ENCODE measurements around the gene ATP10B.
"Not testable (repeated sequence)": the region's sequence is repeated elsewhere in the genome, so short reads cannot be mapped to it uniquely, and the experiment has no call there.

ATP10B gene

DNA sequence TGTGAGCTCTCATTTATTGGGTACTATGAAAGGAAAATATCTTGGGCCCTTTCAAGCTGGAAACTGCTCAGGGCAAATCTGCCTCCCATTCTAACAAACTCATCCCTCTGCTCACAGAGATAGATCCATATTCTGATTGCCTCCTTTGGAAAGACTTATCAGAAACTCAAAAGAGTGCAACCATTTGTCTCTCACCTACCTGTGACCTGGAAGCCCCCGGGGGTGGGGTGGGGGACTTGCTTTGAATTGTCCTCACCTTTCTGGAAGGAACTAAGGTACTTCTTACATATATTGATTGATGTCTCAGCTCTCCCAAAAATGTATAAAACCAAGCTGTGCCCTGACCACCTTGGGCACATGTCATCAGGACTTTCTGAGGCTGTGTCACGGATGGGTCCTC, 125.3 kb downstream of the ATP10B start:
- Histone ChIP-seq H3K9me3 (ENCODE audit: insufficient read depth, low read length, severe bottlenecking) (no peaks in the 10 kb centered on the region), H3K27ac (ENCODE audit: low read length) (no peak overlapping the region; the same call in 1 of the 2 replicates), H2AFZ (ENCODE audit: low read depth, low read length) (peak overlapping the region; percentile 63; the same call in 1 of the 2 replicates), H3K4me1 (ENCODE audit: insufficient read depth, low read length) (peaks cover 11% of the 10 kb centered on the region), H3K9ac (ENCODE audit: low read depth, low read length) (no peak overlapping the region), H3K36me3 (ENCODE audit: insufficient read depth, low read length) (no peaks in the 10 kb centered on the region), H3K27me3 (ENCODE audit: insufficient read depth, low read length, poor library complexity) (no peaks in the 10 kb centered on the region), H3K4me3 (ENCODE audit: low read depth in 1 of 2, low read length in 2 of 2) (no peak overlapping the region), H3K79me2 (ENCODE audit: insufficient read depth, low read length) (no peaks in the 10 kb centered on the region), H4K20me1 (ENCODE audit: insufficient read depth, low read length) (no peaks in the 10 kb centered on the region), H3K4me2 (ENCODE audit: insufficient read depth, low read length) (no peak overlapping the region)
- ATAC-seq (ENCODE audit: insufficient read depth, low read depth) (no peak), DNase-seq (no peak)
- no peak for TF ChIP-seq EZH2 (IDR thresholded peaks at IDR 0.05; ENCODE audit: borderline replicate concordance, low read depth, low read length, severe bottlenecking)
- TF ChIP-seq, protein P1, sequence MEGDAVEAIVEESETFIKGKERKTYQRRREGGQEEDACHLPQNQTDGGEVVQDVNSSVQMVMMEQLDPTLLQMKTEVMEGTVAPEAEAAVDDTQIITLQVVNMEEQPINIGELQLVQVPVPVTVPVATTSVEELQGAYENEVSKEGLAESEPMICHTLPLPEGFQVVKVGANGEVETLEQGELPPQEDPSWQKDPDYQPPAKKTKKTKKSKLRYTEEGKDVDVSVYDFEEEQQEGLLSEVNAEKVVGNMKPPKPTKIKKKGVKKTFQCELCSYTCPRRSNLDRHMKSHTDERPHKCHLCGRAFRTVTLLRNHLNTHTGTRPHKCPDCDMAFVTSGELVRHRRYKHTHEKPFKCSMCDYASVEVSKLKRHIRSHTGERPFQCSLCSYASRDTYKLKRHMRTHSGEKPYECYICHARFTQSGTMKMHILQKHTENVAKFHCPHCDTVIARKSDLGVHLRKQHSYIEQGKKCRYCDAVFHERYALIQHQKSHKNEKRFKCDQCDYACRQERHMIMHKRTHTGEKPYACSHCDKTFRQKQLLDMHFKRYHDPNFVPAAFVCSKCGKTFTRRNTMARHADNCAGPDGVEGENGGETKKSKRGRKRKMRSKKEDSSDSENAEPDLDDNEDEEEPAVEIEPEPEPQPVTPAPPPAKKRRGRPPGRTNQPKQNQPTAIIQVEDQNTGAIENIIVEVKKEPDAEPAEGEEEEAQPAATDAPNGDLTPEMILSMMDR (IDR thresholded peaks at IDR 0.05; ENCODE audit: borderline replicate concordance, extremely low read depth, low read length, poor library complexity, severe bottlenecking): no peak

DNA sequence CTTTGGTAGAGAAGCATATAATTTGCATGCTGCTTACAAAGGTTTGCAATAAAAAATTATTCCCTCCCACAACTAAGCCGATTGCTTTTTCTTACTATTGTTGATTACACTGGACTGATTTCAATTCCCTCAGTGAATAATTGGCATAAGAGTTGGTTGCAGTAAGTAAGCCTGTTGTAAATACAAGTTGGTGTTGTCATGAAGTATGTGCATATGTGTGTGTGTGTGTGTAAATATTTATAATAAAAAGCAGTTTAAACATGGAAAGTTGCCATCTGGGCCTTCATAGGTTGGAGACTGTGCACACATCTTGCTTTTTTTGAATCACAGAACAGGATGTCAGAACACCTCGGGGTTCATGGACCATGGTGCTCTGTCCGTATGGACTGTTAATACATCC, 131.2 kb downstream of the ATP10B start:
- H3K79me2 ChIP-seq (ENCODE audit: insufficient read depth, low read length): no peaks in the 10 kb centered on the region
- no peak overlapping the region for H2AFZ ChIP-seq (ENCODE audit: low read depth, low read length)
- no peak overlapping the region for H3K4me2 ChIP-seq (ENCODE audit: insufficient read depth, low read length)
- peaks cover under 1% of the 10 kb centered on the region; the same call in 1 of the 2 replicates for H3K4me1 ChIP-seq (ENCODE audit: insufficient read depth, low read length)
- TF ChIP-seq, protein P1 (IDR thresholded peaks at IDR 0.05; ENCODE audit: borderline replicate concordance, extremely low read depth, low read length, poor library complexity, severe bottlenecking): no peak
- DNase-seq: no peak
- H3K27me3 ChIP-seq (ENCODE audit: insufficient read depth, low read length, poor library complexity): no peaks in the 10 kb centered on the region
- no peak for ATAC-seq (ENCODE audit: insufficient read depth, low read depth)
- no peaks in the 10 kb centered on the region for H4K20me1 ChIP-seq (ENCODE audit: insufficient read depth, low read length)
- H3K9ac ChIP-seq (ENCODE audit: low read depth, low read length): no peak overlapping the region
- no peaks in the 10 kb centered on the region for H3K36me3 ChIP-seq (ENCODE audit: insufficient read depth, low read length)
- H3K4me3 ChIP-seq (ENCODE audit: low read depth in 1 of 2, low read length in 2 of 2): no peak overlapping the region
- no peak overlapping the region for H3K27ac ChIP-seq (ENCODE audit: low read length)
- H3K9me3 ChIP-seq (ENCODE audit: insufficient read depth, low read length, severe bottlenecking): no peaks in the 10 kb centered on the region

DNA sequence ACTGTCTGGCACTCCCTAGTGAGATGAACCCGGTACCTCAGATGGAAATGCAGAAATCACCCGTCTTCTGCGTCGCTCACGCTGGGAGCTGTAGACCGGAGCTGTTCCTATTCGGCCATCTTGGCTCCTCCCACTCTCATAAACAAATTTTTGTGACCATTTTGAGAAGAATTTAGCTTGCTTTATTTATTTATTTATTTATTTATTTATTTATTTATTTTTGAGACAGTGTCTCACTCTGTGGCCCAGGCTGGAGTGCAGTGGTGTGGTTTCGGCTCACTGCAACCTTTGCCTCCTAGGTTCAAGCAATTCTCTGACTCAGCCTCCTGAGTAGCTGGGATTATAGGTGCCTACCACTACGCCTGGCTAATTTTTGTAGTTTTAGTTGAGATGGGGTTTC, 136.5 kb downstream of the ATP10B start:
- ATAC-seq (ENCODE audit: insufficient read depth, low read depth); H3K9me3 ChIP-seq (ENCODE audit: insufficient read depth, low read length, severe bottlenecking); H3K4me3 ChIP-seq (ENCODE audit: low read depth in 1 of 2, low read length in 2 of 2); H3K27ac ChIP-seq (ENCODE audit: low read length); H2AFZ ChIP-seq (ENCODE audit: low read depth, low read length); H3K4me1 ChIP-seq (ENCODE audit: insufficient read depth, low read length); H4K20me1 ChIP-seq (ENCODE audit: insufficient read depth, low read length); H3K27me3 ChIP-seq (ENCODE audit: insufficient read depth, low read length, poor library complexity); H3K4me2 ChIP-seq (ENCODE audit: insufficient read depth, low read length); H3K9ac ChIP-seq (ENCODE audit: low read depth, low read length); H3K36me3 ChIP-seq (ENCODE audit: insufficient read depth, low read length); H3K79me2 ChIP-seq (ENCODE audit: insufficient read depth, low read length); DNase-seq: not testable (repeated sequence)

DNA sequence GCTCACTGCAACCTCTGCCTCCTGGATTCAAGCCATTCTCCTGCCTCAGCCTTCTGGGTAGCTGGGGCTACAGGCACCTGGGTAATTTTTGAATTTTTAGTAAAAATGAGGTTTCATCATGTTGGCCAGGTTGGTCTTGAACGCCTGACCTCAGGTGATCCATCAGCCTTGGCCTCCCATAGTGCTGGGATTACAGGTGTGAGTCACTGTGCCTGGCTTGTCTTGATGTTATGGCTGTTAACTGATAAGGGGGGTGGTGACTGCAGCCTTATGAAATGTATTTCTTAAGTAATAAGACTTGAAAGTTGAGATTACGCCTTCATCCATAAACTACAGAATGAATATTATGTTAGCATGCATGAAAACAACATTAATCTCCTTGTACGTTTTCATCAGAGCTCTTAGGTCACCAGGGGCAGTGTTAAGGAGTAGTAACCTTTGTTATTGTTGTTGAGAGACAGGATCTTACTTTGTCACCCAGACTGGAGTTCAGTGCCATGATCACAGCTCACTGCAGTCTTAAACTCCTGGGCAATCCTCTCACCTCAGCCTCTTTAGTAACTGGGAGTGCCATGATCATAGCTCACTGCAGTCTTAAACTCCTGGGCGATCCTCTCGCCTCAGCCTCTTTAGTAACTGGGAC, 148.3 kb downstream of the ATP10B start:
- H2AFZ ChIP-seq (ENCODE audit: low read depth, low read length): 0 out of 2 replicates have a peak overlapping the region, but pooled peaks have one; percentile 7
- no peak for TF ChIP-seq EZH2 (IDR thresholded peaks at IDR 0.05; ENCODE audit: borderline replicate concordance, low read depth, low read length, severe bottlenecking)
- TF ChIP-seq, protein P1 (IDR thresholded peaks at IDR 0.05; ENCODE audit: borderline replicate concordance, extremely low read depth, low read length, poor library complexity, severe bottlenecking): no peak
- no peaks in the 10 kb centered on the region for H3K36me3 ChIP-seq (ENCODE audit: insufficient read depth, low read length)
- no peak overlapping the region for H3K4me3 ChIP-seq (ENCODE audit: low read depth in 1 of 2, low read length in 2 of 2)
- H3K27me3 ChIP-seq (ENCODE audit: insufficient read depth, low read length, poor library complexity): no peaks in the 10 kb centered on the region
- H4K20me1 ChIP-seq (ENCODE audit: insufficient read depth, low read length): no peaks in the 10 kb centered on the region
- H3K79me2 ChIP-seq (ENCODE audit: insufficient read depth, low read length): no peaks in the 10 kb centered on the region
- ATAC-seq (ENCODE audit: insufficient read depth, low read depth) (no peak), DNase-seq (no peak)
- H3K4me1 ChIP-seq (ENCODE audit: insufficient read depth, low read length): no peaks in the 10 kb centered on the region
- H3K9ac ChIP-seq (ENCODE audit: low read depth, low read length): no peak overlapping the region
- peaks cover 13% of the 10 kb centered on the region for H3K9me3 ChIP-seq (ENCODE audit: insufficient read depth, low read length, severe bottlenecking)
- no peak overlapping the region for H3K4me2 ChIP-seq (ENCODE audit: insufficient read depth, low read length)
- H3K27ac ChIP-seq (ENCODE audit: low read length): no peak overlapping the region

All from DND-41 (cell line).